Measurements from ENCODE around the gene TADA3. TPM values are rescaled to one million over a fixed set of nuclear protein-coding genes. Genes with fewer than 3 reads are reported as not detected.
A peak's percentile ranks its signal among the peaks of the same experiment; 100 is the strongest.
"Not testable (repeated sequence)": the region's sequence is repeated elsewhere in the genome, so short reads cannot be mapped to it uniquely, and the experiment has no call there.

Gene TADA3
- total and polyA plus RNA-seq, 8 donors = 50.0 to 91.7 (median 74.8) TPM

DNA sequence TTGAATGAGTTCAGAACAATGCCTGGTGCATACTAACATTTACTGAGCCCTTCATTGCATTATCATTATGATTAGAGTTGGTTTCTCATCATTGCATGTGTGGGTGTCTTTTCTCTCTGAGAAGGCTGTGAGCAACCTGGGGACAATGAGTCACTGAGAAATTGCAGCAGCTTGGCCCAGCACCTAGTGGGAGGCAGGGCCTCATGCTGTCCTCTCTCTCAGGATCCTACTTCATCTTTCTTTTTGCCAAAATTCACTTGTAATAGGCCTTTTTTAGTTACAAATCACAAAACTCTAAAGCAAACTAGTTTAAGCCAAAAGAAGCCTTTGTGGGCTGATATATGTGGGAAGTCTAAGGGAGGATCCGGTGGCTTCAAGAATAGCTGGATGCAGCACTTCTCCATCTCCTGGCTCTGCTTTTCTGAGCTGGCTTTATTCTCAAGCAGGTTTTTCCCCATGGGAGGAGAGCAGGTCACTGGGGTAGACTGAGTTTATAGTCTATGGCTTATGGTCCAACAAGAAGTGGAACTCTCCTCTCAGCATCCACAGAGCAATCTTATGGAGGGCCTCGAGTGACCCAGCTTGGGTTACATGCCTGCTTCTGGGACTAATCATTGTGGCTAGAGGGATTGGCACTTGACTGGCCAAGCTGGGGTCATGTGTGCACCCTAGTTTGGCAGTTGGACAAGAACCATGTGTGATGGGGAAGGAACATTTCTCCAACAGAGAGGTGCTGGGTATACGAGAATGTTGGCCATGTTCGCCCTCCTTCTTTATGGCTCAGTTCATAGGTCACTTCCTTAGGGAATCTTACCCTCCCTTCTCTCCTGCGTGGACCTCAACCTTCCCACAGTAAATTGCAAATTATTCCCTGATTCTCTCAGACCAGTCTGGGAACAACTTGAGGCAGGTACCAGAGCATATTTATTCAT, 13.9 kb downstream of the TADA3 start:
- TF ChIP-seq, protein P1, sequence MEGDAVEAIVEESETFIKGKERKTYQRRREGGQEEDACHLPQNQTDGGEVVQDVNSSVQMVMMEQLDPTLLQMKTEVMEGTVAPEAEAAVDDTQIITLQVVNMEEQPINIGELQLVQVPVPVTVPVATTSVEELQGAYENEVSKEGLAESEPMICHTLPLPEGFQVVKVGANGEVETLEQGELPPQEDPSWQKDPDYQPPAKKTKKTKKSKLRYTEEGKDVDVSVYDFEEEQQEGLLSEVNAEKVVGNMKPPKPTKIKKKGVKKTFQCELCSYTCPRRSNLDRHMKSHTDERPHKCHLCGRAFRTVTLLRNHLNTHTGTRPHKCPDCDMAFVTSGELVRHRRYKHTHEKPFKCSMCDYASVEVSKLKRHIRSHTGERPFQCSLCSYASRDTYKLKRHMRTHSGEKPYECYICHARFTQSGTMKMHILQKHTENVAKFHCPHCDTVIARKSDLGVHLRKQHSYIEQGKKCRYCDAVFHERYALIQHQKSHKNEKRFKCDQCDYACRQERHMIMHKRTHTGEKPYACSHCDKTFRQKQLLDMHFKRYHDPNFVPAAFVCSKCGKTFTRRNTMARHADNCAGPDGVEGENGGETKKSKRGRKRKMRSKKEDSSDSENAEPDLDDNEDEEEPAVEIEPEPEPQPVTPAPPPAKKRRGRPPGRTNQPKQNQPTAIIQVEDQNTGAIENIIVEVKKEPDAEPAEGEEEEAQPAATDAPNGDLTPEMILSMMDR (IDR thresholded peaks at IDR 0.05) = no peak
- ATAC-seq = peak; percentile 36
- H3K27ac ChIP-seq = peak overlapping the region in 1 of 2 donors; percentile 88

DNA sequence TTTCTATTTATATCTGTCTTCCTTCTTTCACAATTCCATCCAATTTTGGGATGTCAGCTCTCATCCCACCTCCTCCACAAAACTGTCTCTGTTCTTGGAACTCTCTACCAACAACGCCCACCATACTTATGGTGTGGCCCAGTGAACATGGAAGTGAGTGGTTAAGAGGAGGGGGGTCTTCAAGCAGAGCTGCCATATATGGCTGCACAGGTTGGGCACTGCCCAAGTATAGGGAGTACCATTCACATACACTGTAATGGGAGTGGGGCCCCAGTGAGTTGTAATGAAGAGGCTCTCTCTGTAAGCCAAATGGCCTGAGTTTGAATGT, 14.6 kb downstream of the TADA3 start:
- DNase-seq (no peak), ATAC-seq (no peak)
- Histone ChIP-seq H3K4me3 (no peak overlapping the region), H3K36me3 (peaks cover 0 to 25% of the 10 kb centered on the region in 2 donors), H3K27ac (no peak overlapping the region), H3K9me3 (no peaks in the 10 kb centered on the region), H3K27me3 (no peaks in the 10 kb centered on the region), H3K4me1 (peaks cover 3 to 52% of the 10 kb centered on the region in 2 donors)
- TF ChIP-seq, protein P1 (IDR thresholded peaks at IDR 0.05) = no peak
- intact Hi-C loops (cut with DNase I) = no loop called here

More for the DNA sequence above, 13.9 kb downstream of the TADA3 start:
- peaks cover 3 to 53% of the 10 kb centered on the region in 2 donors for H3K4me1 ChIP-seq
- H3K27me3 ChIP-seq = no peaks in the 10 kb centered on the region
- H3K36me3 ChIP-seq = peaks cover 0 to 32% of the 10 kb centered on the region in 2 donors
- DNase-seq = no peak
- no peaks in the 10 kb centered on the region for H3K9me3 ChIP-seq
- H3K4me3 ChIP-seq = no peak overlapping the region
- intact Hi-C loops (cut with DNase I) = no loop called here

DNA sequence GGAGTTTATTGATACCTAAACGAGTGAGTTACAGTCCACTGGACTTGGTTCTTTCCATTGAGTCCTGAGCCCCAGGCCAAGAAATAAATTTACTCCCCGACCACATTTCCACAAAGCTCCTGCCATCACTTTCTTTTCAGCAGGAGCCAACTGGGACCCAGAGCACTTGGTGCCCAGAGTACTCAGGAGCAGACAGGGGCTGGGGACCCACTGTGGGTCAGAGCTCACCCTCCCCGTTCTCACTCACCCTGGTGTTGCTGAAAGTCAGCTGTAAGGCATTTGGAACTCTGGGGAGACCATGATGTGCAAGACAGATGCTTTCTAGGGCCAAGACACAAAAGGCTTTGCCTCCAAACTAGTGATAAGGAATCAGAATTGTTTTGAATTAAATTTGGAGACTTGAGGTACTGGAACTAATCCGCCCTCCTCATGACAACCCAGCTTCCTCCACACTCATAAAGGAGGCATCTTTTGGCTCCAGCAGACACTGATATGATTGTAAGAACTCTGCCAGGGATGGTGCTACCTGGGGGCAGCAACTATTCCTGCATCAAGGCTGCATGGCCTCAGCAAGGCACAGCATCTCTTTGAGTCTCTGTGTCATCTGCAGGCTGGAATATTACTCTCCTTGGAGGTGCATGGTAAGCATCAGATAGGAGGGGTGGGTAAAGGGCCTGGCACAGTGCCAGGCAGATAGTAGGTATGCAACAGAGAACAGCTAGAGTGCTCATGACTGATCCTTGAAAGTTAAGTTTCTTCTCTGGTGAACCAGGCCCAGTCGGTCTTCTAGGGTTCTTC, 15.2 kb downstream of the TADA3 start:
- intact Hi-C loops (cut with DNase I) = no loop called here
- H3K36me3 ChIP-seq = peaks cover 0 to 19% of the 10 kb centered on the region in 2 donors
- H3K9me3 ChIP-seq = no peaks in the 10 kb centered on the region
- no peak overlapping the region for H3K4me3 ChIP-seq
- H3K27ac ChIP-seq = no peak overlapping the region
- TF ChIP-seq, protein P1 (IDR thresholded peaks at IDR 0.05) = no peak
- DNase-seq (no peak), ATAC-seq (no peak)
- no peaks in the 10 kb centered on the region for H3K27me3 ChIP-seq
- H3K4me1 ChIP-seq = peaks cover 3 to 46% of the 10 kb centered on the region in 2 donors

DNA sequence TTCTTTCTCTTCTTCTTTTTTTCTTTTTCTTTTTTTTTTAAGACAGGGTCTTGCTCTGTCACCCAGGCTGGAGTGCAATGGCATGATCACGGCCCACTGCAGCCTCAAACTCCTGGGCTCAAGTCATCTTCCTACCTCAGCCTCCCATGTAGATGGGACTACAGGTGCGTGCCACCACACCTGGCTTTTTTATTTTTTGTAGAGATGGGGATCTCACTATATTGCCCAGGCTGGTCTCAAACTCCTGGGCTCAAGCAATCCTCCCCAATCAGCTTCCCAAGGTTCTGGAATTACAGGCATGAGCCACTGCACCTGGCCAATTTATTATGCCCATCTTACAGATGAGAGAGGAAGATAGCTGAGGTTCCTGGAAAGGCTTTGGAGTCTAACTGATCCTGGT, 21.3 kb downstream of the TADA3 start:
- ATAC-seq; H3K27me3 ChIP-seq; H3K36me3 ChIP-seq; H3K9me3 ChIP-seq; H3K4me3 ChIP-seq; H3K27ac ChIP-seq; intact Hi-C loops (cut with DNase I); DNase-seq: not testable (repeated sequence)
- peaks cover 12 to 46% of the 10 kb centered on the region in 2 donors for H3K4me1 ChIP-seq

DNA sequence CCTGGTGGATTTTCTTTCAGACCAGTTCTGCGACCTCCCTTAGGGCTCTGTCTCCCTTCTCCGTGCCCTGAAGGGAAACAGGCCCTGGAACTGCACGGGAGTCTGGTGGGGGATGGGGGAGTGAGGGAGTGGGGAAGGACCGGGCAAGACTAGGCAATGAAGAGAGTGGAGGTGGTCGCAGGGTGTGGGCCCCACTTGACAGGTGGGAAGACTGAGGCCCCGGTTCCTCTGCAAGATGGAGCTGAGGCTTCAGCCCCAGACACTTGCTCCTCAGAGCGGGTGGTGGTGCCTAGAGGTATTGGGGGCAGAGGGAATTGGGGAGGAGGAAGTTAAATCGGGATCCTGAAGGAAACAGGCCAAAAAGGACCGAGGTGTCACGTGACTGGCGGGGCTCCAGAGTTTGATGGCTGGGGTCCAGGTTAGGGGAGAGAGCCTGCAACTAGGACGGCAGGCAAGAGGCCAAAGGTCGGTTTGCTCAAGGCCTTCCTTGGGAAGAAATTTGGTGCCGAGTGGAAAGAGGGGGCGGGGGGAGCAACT, 21.9 kb downstream of the TADA3 start:
- intact Hi-C loops (cut with DNase I) = no loop called here

More for the DNA sequence above, 21.9 kb downstream of the TADA3 start:
- no peaks in the 10 kb centered on the region for H3K27me3 ChIP-seq
- ATAC-seq (peak; percentile 22), DNase-seq (peak in 3 of 4 donors; percentile 77 to 89 (median 86))
- peaks cover 12 to 46% of the 10 kb centered on the region in 2 donors for H3K4me1 ChIP-seq
- TF ChIP-seq, protein P1 (IDR thresholded peaks at IDR 0.05) = no peak
- H3K36me3 ChIP-seq = peaks cover 0 to 7% of the 10 kb centered on the region in 2 donors
- H3K9me3 ChIP-seq = no peaks in the 10 kb centered on the region
- peak overlapping the region; percentile 69 for H3K27ac ChIP-seq
- peak overlapping the region; percentile 63 to 89 for H3K4me3 ChIP-seq

All from left lung (tissue), 10 donors.